T follicular helper cell (primary cell): ENCODE data around the gene CT47A1.
"Not testable (repeated sequence)": the region's sequence is repeated elsewhere in the genome, so short reads cannot be mapped to it uniquely, and the experiment has no call there.

Source experiments
- DNase-seq: peaks from one replicate; pipeline ENCODE4 v3.0.0-alpha.2; 2020; ENCODE audit warnings: low read depth
- total RNA-seq, 2 experiments: gene quantifications; one replicate each; lab custom pipeline; 2026; lab: John Stamatoyannopoulos, UW

The CT47A1 gene
- total RNA-seq: 0 reads per million in 2 experiments

- not testable (repeated sequence) for DNase-seq
Measured at GRCh38 chrX:120985660-120986059, at the start of gene CT47A1. CT47A1 (minus strand) TSS chrX:120985760; CDS start chrX:120985529, 231 bp downstream.

DNA sequence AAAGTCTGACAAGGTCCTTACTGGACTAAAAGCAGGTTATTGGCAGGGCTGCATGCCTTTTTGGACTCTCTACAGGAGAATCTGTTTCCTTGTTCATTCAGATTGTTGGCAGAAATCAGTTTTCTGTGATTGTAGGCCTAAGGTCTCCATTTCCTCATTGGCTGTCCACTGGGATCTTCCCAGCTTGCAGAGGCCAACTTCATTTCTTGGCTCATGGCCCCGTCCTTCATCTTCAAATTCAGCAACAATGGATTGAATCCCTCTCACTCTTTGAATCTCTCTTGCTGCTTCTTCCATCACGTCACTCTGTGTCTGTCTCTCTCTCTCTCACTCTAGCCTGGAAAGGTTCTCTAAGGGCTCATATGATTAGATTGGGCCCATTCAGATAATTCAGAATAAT is 47.0 kb upstream of the CT47A1 start:
- DNase-seq: no peak

- no peak for DNase-seq
Measured at GRCh38 chrX:121030083-121030482, 44.5 kb upstream of the CT47A1 start.

DNA sequence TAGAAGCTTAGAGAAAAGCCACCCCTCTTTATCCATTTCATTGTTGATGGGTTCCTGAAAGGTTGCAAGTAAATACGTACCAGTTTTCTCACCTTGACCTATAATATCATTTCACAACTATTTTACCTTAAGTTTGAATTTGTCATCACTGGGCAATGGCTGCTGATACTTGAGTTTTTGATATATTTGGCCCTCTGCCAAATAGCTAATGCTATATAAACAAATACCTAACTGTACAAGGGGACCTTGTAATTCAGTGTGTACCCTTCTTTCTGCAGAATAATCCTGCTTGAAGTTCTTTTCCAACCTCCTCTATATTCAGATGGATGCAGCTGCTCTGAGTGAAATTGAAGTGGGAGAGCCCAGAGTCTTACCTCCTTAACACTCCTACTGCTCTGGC is 42.9 kb upstream of the CT47A1 start:
- DNase-seq: no peak

GRCh38 chrX:121014826-121015225 is 29.3 kb upstream of the CT47A1 start:
- no peak for DNase-seq

DNA sequence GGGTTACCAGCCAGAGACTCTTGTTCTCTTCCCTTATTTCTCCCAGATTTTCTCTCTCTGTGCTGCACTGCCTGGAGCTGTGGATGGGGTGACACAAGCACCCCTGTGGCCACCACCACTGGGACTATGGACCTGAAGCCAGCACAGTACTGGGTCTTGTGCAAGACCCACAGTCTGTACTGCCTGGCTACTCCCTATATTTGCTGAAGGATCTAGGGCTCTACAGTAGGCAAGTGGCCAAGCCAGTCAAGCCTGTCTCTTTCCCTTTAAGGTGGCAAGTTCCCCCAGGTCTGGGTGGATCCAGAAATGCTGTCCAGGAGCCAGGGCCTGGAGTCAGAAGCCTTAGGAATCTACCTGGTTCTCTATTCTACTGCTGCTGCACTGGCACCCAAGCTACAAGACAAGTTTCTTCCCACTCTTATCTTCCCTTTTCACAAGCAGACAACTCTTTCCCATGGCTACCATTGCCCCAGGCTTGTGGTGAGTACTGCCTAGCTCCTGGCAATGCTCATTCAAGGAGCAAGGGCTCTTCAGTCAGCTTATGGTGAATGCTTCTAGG is 28.4 kb upstream of the CT47A1 start:
- DNase-seq: no peak

DNA sequence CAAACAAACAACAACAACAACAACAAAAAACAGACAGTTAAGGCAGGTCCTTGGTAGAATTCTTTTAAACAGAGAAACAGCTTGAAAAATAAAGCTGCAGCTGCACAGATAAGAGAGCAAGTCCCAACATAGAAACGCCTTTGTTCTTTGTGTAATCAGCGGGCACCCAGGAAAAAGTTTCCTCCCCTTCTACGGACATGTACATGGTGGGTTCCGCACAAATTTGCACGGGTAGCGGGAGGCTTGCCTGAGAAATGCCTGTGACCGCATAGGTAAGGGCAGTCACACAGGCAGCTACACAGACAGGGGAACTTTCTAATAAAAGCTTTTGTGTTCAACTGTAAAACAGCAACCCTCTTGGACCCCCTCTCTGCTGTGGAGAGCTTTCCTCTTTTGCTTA is 25.7 kb upstream of the CT47A1 start:
- no peak for DNase-seq

GRCh38 chrX:121010218-121010617 is 24.7 kb upstream of the CT47A1 start:
- DNase-seq: no peak

GRCh38 chrX:121009764-121010163 is 24.2 kb upstream of the CT47A1 start:
- no peak for DNase-seq

DNA sequence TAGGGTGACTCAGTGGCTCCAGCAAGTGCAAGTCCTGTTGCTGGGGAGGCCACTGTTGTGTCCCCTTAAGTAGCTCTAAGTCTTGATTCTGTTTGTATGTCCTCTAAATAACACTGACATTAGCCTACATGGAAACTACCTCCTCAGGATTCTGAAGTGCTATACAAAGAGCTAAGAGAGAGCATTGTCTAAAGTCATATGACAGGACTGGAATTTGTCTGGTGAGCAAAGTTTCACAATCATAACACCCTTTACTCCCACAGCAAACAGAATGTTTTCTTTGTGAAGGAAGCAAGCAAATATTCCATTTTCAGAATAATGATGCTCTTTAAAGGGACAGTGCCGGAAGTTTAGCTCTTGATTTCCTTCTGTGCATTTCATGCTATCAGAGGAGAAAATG is 23.4 kb upstream of the CT47A1 start:
- DNase-seq: no peak

- DNase-seq: no peak
Measured at GRCh38 chrX:121000589-121000988, 15.0 kb upstream of the CT47A1 start.

DNA sequence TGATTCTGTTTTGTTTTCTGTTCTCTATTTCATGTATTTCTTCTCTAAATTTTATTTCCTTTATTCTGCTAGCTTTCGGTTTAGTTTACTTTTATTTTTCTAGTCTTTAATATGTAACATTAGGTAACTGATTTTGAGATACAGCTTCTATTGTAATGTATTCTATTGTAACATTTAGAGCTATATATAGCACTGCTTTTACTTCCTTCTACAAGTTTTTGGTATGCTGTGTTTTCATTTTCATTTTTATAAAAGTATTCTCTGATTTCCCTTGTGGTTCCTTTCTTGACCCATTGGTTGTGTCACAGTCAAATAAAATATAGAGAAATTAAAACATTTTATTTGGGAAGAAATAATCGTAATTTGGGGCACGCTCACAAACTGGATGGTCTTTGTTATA is 13.9 kb upstream of the CT47A1 start:
- DNase-seq: no peak

GRCh38 chrX:120956500-120956899 is 29.1 kb downstream of the CT47A1 start, which contains the start of gene CT47A7:
CT47A7 (minus strand) TSS chrX:120956600; CDS start chrX:120956345, 255 bp downstream.
- not testable (repeated sequence) for DNase-seq
